H1 (cell line): Measurements from ENCODE around the gene VPS54.

Source experiments
- CHD2 ChIP-seq: IDR thresholded peaks from 2 replicates; pipeline ENCODE4 v1.6.1; 2012; ENCODE audit warnings: low read length, improper control_type of control experiment
- CTCF ChIP-seq, 3 experiments: IDR thresholded peaks; 1 replicate in 2 of 3; 2 replicates in 1 of 3; pipeline versions ENCODE4 v1.5.1 to v1.6.1; 2011; ENCODE audit warnings: low read length in 3 of 3, mild to moderate bottlenecking in 3 of 3, inconsistent platforms in 2 of 3, low read depth in 1 of 3, moderate library complexity in 1 of 3; ENCODE audit not compliant: insufficient read depth in 1 of 3; ENCODE audit errors: control extremely low read depth in 1 of 3
- EP300 ChIP-seq, 2 experiments: IDR thresholded peaks; 1 replicate in 1 of 2; 2 replicates in 1 of 2; pipeline ENCODE4 v1.6.1; 2011 to 2012; ENCODE audit warnings: low read depth in 2 of 2, low read length in 2 of 2, mild to moderate bottlenecking in 2 of 2, borderline replicate concordance in 1 of 2, inconsistent platforms in 1 of 2, moderate library complexity in 1 of 2
- GABPA ChIP-seq: IDR thresholded peaks from 2 replicates; pipeline ENCODE4 v1.6.1; 2011; ENCODE audit warnings: mild to moderate bottlenecking, low read length, moderate library complexity, borderline replicate concordance; ENCODE audit not compliant: insufficient read depth
- JUN ChIP-seq: IDR thresholded peaks from 2 replicates; pipeline ENCODE4 v1.6.1; 2011; ENCODE audit warnings: low read depth, mild to moderate bottlenecking, improper control_type of control experiment, low read length
- NANOG ChIP-seq: IDR thresholded peaks from 2 replicates; pipeline ENCODE4 v1.6.1; 2011; ENCODE audit warnings: low read length, low read depth, mild to moderate bottlenecking, inconsistent platforms; ENCODE audit not compliant: insufficient read depth, poor library complexity, severe bottlenecking
- POLR2A ChIP-seq, 2 experiments: IDR thresholded peaks; 1 replicate in 1 of 2; 2 replicates in 1 of 2; pipeline ENCODE4 v1.6.1; 2011; ENCODE audit warnings: low read depth in 2 of 2, low read length in 2 of 2, mild to moderate bottlenecking in 2 of 2; ENCODE audit errors: control extremely low read depth in 1 of 2
- TAF1 ChIP-seq: IDR thresholded peaks from 2 replicates; pipeline ENCODE4 v1.6.1; 2011; ENCODE audit warnings: mild to moderate bottlenecking, low read depth, low read length

DNA sequence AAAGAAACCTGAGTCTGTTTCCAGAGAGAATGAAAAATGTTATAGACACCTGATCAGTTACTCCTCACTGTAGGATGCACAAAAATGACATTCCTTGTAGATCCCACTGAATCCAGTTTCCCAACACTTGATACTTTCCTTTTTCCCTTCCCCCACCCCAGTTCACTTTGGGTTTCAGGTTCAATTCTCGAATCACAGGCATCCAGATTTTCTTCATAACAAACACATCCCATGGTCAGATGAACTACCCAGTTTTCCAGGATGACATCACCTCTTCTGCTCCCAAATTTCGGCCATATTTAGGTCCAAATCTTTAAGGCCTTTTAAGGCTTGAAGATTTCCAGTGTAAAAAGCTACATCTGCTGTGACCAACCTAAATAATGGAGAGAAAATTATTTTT is 126.1 kb downstream of the VPS54 start:
- TF ChIP-seq CTCF (IDR thresholded peaks at IDR 0.05; ENCODE audit: control extremely low read depth in 1 of 3, insufficient read depth in 1 of 3, low read depth in 1 of 3, low read length in 3 of 3): no peak
- no peak for TF ChIP-seq GABPA
- no peak for TF ChIP-seq NANOG
- no peak for TF ChIP-seq JUN
- TF ChIP-seq POLR2A (IDR thresholded peaks at IDR 0.05; ENCODE audit: control extremely low read depth in 1 of 2, low read depth in 2 of 2, low read length in 2 of 2): peak in 1 of 2 experiments; percentile 57; a peak in 1 of 3 replicates
- no peak for TF ChIP-seq CHD2
- no peak for TF ChIP-seq TAF1
- TF ChIP-seq EP300 (IDR thresholded peaks at IDR 0.05; ENCODE audit: borderline replicate concordance in 1 of 2, low read depth in 2 of 2, low read length in 2 of 2): no peak
